Hepatocyte (in vitro differentiated cells): Measurements from ENCODE around the gene ASIC2.

Source experiments
- CTCF ChIP-seq: fragments of 200-600 bp; sonication (generic); IDR thresholded peaks from 2 replicates; pipeline ENCODE4 v1.5.1; 2016; ENCODE audit warnings: antibody characterized with exemption, mild to moderate bottlenecking; ENCODE audit not compliant: poor library complexity
- EZH2 ChIP-seq: fragments of 200-600 bp; sonication (generic); IDR thresholded peaks from 2 replicates; pipeline ENCODE4 v1.6.1; 2016; ENCODE audit warnings: antibody characterized with exemption, mild to moderate bottlenecking, borderline replicate concordance
- EZH2phosphoT487 ChIP-seq: fragments of 200-600 bp; sonication (generic); IDR thresholded peaks from one replicate; pipeline ENCODE4 v1.6.1; 2018; ENCODE audit warnings: antibody characterized with exemption, mild to moderate bottlenecking, low read depth, moderate library complexity; ENCODE audit not compliant: unreplicated experiment, severe bottlenecking

GRCh38 chr17:33227911-33228310, 65.2 kb downstream of the ASIC2 start:
- TF ChIP-seq CTCF (no peak), EZH2phosphoT487 (no peak), EZH2 (no peak)
